GM19467 (cell line): ENCODE results near the gene LMBRD2.

Experiments
- ATAC-seq: cut with Tn5 transposase; IDR thresholded peaks from one replicate; pipeline ENCODE4 v1.9.1; 2021; ENCODE audit warnings: mild to moderate bottlenecking, moderate library complexity; ENCODE audit not compliant: unreplicated experiment

Gene LMBRD2

DNA sequence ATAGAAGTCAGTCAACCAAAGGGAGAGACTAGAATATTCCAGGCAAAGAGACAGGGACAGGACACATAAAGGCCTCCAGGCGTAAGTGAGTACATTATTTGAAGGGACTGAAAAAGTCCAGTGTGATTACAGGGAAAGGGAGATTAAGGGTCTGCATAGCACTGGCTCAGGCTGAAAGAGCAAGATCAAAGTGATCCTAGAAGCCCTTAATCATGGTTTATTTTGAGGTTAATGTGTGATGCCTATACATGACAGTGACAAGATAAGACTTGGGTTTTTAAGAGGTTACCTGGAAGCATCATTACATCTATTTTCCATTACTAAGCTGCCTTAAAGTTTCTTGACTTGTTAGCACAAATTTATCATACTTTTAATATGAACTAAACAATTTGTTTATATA, 25.8 kb downstream of the LMBRD2 start:
- no peak for ATAC-seq

DNA sequence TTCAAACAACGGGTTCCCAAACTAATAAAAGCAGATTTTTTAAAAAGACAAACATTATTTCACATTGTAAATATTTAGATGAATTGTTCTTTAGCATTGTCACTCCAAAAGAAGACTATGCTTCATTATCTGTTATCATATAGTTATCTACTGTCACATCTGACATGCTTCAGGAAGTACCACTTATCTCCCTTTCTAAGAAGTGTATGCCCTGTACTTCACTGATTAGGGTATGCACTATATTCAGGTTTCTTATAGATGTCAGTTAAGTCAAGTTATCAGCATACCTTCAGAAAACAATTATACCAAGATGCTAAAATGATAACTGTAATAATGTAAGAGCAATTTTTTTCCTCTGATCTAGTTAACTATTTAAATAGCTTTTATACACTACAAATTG, 40.4 kb downstream of the LMBRD2 start:
- ATAC-seq, result no peak

DNA sequence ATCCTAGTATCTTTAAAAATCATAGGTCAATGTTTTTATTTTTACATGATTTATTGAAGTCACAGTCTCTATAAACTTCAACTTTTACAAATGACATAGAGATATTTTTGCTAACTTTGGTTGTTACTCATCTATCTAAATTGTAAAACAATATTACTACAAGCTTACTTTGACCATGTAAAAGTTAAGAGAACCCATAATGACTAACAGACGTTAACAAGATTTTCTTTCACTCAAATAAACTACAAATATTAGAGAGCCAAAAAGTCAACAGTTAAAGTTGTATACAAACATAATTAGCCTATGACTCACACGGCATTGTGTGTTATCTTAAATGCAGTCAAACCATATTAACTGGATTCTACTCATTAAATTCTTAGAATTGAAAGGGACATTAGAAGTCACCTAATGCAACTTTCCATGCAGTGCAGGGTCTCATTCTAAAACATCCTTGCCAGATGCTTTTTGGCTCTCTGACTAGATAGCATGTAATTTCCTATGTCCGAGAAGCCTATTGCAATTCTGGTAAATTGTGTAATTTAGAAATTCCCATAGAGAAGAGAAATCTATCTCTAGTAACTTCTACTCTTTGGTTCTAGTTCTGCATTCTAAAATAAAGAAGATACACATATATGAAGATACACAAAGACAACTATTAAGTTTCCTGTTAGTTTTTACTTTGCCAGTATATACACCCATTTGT, 42.8 kb downstream of the LMBRD2 start:
- no peak for ATAC-seq

DNA sequence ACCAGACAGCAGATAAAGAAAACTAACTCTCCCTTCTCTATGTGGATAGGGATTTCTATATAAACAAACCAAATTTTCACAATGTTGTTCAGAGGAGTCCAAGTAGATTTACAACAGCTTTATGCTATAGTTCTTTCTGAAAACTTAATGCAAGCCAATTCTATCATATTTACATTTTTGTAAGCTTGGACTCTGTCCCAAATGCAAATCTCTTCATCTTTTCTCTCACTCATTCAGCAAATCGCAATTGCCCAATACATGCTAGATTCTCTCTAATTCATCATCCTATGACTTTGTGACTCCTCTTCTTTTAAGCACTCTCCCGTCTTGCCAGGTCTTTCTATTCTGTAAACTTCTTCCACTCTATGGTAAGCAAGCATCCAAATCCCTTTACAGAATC, 45.9 kb downstream of the LMBRD2 start:
- no peak for ATAC-seq

DNA sequence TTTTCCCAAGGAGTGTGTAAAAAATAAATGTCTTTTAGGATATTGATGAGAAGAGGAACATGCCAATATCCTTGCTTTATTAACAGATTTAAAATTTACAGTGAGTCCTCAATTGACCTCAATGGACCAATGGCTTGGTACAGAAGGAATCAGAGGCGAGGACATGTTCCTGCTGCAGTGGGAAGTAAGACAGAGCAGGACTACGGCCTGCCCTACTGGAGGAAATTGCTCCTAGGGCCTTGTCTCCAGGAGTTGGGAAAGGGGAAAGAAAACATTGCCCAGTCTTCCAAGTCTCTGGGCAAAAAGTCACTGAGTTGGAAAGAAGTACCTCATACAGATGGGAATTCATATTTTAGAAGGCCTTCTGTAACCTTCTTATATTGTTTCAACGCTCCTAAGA, 51.9 kb downstream of the LMBRD2 start:
- ATAC-seq, result no peak

DNA sequence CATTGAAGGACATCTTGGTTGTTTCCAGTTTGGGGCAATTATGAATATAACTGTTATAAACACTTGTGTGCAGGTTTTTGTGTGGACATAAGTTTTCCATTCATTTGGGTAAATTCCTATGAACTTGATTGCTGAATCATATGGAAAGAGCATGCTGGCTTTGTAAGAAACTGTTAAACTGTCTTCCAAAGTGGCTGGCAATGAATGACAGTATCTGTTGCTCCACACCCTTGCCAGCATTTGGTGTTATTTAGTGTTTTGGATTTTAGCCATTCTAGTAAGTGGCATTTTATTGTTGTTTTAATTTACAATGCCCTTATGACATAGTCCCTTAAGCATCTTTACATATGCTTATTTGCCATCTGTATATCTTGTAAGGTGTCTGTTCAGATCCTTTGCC, 55.2 kb downstream of the LMBRD2 start:
- no peak for ATAC-seq

DNA sequence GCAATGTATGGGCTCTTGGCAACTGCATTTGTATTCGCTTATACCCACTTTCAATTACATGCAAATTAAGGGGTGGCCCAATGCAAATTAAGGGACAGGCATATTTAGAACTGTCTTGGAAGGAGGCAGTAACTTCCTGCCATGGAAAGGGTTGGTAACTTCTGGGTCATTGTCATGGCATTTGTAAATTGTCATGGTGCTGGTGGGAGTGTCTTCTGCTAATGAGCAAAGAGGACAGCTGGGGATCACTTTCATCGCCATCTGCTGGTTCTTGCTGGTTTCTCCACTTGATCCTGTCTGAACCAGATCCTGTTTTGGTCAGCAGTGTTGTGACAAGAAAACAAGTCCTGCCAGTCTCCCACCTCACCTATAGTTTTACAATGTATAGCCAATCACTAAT, 61.7 kb downstream of the LMBRD2 start:
- ATAC-seq, result peak; percentile 82

DNA sequence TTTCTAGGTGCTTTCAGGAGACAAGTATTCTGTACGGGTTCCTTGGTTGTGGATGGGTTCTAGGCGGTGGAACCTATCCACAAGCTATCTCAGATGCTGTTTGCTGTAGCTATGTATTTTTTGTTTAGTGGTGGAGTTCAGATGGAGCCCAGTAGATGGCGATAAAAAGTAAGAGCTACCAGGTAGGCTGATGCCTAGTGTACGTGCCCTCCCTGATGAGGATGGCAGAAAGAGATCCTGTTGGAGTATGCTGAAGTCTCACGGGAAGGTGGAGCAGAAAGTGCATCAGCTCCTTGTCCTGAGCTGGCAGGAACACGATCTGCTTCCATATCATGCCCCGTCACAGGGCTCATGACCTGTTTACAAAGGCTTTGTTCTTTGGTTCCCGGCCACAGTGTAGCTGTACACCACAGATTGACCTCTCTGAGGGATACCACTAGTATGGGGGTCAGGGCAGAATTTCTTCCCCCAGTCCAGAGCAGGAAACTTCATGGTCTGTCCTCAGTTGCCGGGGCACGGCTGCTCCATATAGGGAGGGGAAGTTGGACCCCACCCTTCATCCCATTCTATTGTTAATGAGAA, 72.4 kb downstream of the LMBRD2 start:
- ATAC-seq, result peak; percentile 86

DNA sequence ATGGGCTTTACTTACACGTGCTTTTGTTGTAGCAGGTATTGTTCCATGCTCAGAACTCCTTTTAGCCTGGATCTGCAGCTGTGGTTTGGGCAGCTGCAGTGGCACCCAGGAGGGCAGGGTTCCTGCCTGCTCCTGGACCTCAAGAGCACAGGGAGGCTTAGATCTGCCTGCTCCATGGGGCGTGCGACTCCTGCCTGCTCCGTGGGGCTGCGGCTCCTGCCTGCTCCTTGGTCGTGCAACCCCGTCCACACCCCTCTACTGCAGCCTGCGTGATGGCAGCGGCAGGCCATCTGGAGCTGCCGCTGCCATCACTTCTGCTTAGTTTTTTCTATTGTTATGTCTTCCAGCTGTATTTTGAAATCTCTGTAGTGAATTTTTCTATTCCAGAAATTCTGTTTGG, 73.3 kb downstream of the LMBRD2 start:
- no peak for ATAC-seq

DNA sequence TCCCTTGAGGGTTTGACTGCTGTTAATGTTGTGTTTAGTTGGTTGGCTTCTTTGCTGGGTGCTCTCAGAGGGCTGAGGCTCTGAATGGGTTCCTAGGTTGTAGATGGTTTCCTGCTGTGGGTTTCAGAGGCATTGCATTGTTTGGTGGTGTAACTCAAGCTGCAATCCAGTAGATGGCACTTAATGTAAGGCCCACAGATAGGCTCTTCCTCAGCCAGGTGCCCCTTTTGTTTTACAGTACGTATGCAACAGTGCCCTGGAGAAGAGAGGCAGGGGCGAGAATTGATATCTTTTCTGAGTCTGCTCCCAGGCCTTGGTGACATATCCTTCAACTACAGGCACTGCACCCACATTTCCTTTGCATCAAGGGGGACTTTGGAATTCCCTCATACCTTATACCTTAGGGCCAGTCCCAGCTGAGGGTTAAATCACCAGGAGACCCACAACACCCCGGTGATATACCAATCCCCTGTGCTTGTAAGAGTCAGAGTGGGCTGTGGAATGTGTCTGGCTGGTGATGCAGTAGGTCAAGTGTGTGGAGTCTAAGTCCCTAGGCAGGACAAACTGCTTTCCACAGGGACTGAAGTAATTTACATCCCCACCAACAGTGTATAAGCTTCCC, 78.0 kb downstream of the LMBRD2 start:
- peak; percentile 84 for ATAC-seq

DNA sequence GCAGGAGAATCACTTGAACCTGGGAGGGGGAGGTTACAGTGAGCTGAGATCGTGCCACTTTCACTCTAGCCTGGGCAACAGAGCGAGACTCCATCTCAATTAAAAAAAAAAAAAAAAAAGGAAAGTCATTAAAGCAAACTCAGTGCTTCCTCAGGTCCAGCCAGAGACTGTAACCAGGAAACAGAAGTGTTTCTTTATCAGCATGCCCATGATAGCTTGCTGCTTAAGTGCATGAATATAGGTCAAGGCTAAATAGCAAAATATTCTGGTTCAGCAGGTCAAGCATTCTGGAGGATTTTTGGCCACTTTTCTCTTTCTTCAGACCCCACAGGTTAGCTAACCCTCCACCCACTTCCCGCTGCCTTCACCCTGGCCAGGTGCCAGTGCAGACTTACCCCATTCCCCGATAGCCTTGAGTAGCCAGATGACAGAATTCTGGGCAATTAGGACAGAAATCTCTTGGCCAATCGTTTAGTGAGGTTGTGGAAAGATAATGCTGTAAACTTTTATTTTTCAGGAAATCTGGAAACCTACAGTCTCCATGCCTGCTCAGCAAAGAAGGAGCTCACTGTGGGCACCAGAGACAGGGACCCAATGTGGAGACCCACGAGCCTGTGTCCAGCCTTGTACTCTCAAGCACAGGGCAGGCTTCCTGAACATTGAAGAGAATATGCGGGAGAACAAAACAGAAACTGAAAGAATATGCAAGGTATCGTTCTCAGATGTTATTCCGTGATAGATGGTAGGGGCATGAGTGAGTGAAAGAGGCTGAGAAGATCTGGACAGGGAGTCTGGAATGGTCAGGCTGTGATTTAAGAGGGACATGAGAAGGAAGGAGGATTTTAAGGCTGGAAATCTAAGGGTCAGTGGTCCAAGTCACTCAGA, 80.8 kb downstream of the LMBRD2 start:
- ATAC-seq, result peak; percentile 75

DNA sequence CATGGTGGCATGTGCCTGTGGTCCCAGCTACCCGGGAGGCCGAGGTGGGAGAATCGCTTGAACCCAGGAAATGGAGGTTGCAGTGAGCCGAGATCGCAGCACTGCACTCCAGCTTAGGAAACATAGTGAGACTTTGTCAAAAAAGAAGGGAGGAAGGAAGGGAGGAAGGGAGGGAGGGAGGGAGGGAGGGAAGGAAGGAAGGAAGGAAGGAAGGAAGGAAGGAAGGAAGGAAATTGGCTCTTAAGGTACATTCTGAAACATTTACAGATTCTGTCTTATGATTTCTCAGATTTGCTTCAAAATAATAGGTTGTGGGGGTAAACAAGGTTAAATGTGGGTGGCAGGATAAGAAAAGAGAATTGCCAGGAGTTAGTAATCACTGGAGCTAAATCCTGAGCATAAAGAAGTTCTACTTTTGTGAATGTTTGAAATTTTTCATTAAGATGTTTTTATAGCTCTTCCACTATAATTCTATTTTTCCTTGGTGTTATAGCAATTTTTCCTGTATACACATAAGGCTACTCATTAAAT, 82.9 kb downstream of the LMBRD2 start:
- no peak for ATAC-seq

DNA sequence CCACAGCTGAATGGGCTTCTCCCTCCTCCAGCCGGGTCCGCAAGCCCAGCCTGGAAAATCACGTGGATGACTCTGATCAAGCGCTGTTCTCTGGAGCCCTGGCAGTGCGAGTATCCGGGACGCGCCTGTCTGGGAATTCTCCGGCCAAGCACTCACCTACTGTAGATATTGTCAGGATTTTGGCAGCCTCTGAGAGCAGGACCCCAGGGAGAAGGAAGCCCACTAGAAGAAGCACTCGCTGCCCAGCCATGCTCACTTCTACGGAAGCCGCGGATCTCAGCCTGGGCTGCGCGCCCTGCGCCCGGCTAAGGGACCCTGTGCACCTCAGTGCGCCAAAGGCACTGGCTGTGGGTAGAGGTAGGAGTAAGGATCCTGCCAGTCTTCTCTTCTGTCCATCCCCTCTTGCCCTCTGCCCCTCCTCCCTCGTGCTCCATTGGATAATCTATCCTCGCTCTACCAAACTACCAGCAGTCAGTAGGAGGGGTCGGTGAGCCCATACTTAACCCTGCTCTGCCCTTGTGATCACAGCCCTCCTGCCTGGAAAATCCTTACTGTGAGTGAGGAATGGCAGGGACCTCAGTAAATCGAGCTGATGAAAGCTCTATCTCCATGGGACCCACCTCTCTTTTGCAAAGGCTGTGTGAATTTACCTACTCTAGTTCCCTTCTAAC, 85.0 kb downstream of the LMBRD2 start, which contains the start of gene UGT3A2:
Gene UGT3A2 (minus strand): TSS at position 343 of the 671 bp plus-strand sequence. CDS start 93 bp downstream, at position 250.
- ATAC-seq, result no peak

DNA sequence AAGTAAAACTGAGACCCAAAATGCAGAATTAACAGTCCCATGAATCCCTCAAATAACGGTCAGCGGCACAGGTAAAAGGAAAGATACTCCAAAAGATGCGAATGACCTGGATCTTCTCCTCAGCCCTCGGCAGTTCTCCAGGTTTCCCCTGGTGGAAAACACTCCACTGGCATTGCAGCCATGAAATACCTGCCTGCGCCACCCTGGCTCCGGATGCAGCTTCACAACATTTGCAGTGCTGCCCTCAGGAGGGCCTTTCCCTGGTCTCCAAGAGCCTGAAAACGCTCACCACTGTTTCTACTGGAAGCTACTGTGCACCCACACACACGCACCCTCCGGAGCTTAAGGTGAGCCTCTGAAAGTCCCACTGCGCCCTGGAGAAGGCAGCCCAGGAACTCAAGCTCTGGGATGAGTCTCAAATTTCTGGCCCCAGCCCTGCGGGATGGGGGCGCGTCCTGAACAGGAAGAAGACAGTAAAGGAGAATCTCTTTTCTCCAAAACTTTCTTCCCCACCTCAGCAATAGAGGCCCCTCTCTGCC, 85.6 kb downstream of the LMBRD2 start:
- ATAC-seq, result no peak

DNA sequence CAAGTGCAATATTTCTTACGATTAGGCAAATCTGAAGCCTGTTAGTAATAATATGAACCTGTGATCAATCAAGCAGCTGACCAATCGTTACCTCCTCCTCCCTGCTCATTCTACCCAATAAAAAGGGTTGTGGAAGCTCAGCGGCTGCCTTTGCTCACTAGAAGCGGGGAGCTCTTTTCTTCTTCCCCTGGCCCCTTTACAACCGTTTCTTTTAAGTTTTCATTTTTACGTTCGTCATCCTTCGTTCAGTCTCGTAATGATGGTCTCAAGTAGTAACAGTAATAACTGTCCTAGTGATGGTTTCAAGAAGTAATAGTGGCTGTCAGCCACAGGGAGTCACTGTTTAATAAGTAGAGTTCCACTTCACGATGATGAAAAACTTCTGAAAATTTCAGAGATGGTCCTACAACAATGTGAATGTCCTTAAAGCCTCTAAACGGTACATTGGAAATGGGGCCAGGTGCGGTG, 91.2 kb downstream of the LMBRD2 start:
- ATAC-seq, result no peak

DNA sequence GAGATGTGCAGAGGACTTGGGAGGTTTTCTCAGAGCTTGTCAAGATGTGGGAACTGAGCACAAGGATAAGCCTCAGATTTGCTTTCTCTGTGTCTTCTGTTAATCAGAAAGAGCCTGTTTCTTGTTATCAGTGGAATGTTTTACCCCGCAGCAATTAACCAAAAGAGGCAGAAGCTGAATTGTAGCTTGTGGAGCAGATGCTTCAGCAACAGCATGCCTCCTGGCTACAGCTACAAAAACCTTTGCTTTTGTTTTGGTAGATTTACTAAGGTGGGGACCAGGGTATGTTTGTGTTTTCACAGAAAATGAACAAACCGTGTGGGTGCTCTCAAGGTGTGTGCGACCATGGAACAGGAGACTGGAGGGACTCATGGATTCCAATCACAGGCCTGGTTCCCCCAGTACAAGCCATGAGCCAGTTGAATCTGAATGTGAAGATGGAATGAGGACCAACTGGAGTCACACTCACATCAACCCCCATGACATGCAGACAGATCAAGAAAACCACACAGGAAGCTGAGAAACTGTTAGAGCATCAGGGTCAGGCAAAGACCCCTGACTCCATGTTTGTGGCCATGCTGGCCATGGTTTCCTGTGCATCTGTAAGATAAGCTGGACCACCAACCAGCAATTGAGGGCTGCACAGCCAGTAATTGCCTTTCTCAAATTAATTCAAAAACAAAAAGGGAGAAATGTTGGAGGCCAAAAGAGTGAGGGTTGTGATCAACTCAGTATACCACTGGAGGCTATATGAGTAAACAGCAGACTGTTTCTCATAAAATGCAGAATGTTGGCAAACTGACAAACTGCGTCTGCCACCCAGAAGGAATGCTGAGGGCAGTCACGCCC, 91.9 kb downstream of the LMBRD2 start:
- ATAC-seq, result no peak

DNA sequence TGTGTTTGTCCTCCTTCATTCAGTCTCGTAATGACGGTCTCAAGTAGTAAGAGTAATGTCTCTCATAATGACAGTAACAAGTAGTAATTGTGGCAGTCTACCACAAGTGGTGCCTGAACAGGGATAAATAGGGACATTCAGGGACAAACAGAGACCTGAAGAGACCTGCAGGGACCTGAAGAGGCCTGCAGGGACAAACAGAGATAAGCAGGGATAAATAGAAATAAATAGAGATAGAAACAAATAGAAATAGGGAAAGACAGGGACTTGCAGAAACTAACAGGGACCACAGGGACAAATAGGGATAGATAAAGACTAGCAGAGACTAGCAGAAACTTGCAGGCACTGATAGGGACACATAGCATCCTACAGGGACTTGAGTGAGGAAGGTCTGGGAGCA, 92.9 kb downstream of the LMBRD2 start:
- no peak for ATAC-seq

DNA sequence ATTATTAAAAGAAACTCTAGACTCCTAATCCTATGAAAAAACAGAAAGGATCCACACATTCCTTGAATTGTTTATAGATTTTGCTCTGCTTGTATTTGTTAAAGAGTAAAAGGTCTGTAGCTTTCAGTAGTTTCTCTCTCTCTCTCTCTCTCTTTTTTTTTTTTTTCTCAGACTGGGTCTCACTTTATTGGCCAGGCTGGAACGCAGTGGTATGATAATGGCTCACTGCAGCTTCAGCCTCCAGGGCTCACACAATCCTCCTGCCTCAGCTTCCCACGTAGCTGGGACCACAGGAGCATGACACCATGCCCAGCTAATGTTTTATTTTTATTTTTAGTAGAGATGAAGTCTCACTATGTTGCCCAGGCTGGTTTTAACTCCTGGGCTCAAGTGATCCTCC, 94.3 kb downstream of the LMBRD2 start:
- ATAC-seq, result no peak

DNA sequence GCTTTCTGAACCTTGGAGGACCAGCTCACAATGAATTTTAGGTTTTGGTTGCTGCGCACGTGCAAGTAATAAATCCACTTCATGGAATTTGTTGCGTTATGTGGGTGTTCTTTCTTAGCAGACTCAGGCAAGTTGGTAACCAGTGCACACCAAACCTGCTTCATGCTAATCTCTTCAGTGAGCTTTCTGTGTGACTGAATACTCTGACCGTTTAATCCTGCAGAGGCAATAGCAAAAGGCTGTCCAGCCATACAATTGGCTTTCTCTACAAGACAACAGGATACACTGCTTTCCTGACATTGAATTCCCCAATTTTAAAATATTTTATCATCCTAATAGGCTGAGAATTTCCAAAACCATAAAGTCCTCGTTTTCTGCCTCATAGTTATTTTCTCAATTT, 95.3 kb downstream of the LMBRD2 start:
- no peak for ATAC-seq
